Hepatocyte (in vitro differentiated cells): ENCODE results near the gene FADS3.

Experiments
- EZH2 ChIP-seq: fragments of 200-600 bp; sonication (generic); IDR thresholded peaks from 2 replicates; pipeline ENCODE4 v1.6.1; 2016; ENCODE audit warnings: antibody characterized with exemption, mild to moderate bottlenecking, borderline replicate concordance
- TF ChIP-seq, protein P1 (sequence below): fragments of 200-600 bp; sonication (generic); IDR thresholded peaks from 2 replicates; pipeline ENCODE4 v1.5.1; 2016; ENCODE audit warnings: antibody characterized with exemption, mild to moderate bottlenecking; ENCODE audit not compliant: poor library complexity

DNA sequence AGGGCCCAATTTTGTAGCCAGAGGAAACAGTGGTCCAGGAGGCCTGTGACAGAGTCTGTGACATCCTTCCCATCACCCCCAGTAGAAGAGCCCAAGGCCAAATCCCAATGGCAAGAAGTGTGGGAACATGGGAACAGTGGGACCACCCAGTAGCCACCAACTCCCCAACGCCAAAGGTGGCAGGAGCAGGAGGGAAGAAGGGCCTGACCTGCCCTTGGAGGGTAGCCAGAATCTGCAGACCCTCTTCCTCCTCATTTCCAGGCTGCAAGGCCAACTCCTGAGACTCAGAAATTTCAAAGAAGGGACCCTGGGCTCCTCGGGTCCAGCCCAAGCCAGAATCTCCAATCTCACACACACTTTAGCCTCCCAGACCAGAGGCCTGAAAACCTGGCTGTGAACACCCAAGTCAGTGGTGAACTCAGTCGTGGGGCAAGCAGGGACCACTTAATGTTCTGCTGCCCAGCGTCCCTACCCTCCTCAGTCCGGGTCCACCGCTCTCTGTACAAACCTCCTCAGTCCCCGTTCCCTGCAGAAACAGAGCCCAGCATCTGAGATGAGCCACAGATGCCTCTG, 19.9 kb upstream of the FADS3 start:
- TF ChIP-seq, protein P1, sequence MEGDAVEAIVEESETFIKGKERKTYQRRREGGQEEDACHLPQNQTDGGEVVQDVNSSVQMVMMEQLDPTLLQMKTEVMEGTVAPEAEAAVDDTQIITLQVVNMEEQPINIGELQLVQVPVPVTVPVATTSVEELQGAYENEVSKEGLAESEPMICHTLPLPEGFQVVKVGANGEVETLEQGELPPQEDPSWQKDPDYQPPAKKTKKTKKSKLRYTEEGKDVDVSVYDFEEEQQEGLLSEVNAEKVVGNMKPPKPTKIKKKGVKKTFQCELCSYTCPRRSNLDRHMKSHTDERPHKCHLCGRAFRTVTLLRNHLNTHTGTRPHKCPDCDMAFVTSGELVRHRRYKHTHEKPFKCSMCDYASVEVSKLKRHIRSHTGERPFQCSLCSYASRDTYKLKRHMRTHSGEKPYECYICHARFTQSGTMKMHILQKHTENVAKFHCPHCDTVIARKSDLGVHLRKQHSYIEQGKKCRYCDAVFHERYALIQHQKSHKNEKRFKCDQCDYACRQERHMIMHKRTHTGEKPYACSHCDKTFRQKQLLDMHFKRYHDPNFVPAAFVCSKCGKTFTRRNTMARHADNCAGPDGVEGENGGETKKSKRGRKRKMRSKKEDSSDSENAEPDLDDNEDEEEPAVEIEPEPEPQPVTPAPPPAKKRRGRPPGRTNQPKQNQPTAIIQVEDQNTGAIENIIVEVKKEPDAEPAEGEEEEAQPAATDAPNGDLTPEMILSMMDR = no peak
- no peak for TF ChIP-seq EZH2
